AG04449 (cell line): ENCODE measurements around the gene RHBG.

Experiments used
- CTCF ChIA-PET: fragments of 350-600 bp; formaldehyde crosslinking; extraction: SDS; loops from one replicate; lab custom pipeline; 2021; ENCODE audit warnings: antibody characterized with exemption; lab: Yijun Ruan, JAX
- POLR2A ChIA-PET: fragments of 400-600, 350-600 bp; formaldehyde crosslinking; extraction: SDS; loops from one replicate; lab custom pipeline; 2020; ENCODE audit warnings: antibody characterized with exemption, inconsistent platforms; lab: Yijun Ruan, JAX
- DNase-seq: peaks from one replicate; pipeline ENCODE4 v3.0.0-alpha.2; 2010; ENCODE audit warnings: low read depth, low spot score
- H3K4me3 ChIP-seq: 2 replicates; pipeline ENCODE4 v1.5.1; 2011; ENCODE audit warnings: low read depth, mild to moderate bottlenecking, control low read depth, low read length
- CTCF ChIP-seq: IDR thresholded peaks from one replicate; pipeline ENCODE4 v1.5.1; 2011; ENCODE audit warnings: mild to moderate bottlenecking, moderate library complexity, low read length, control low read depth, inconsistent platforms; ENCODE audit not compliant: insufficient read depth; ENCODE audit errors: missing control alignments

RHBG gene

GRCh38 chr1:156386949-156387869 is 18.2 kb downstream of the RHBG start:
- POLR2A ChIA-PET: no interaction called here
- no peak overlapping the region for H3K4me3 ChIP-seq
- TF ChIP-seq CTCF: no peak
- CTCF ChIA-PET: interaction anchor here (0.6 to 20.2 kb wide), 26 partner anchors 12 to 298 kb away, joined by 3 to 712 read pairs (median 32); partner anchors contain the start of genes HAPLN2, MEF2D and RHBG
- DNase-seq: no peak

GRCh38 chr1:156387870-156388173 is 18.8 kb downstream of the RHBG start:
- no peak overlapping the region for H3K4me3 ChIP-seq
- CTCF ChIA-PET: interaction anchor here (1.5 to 20.2 kb wide), 9 partner anchors 11 to 217 kb away, joined by 3 to 712 read pairs (median 88); partner anchors contain the start of gene RHBG
- POLR2A ChIA-PET: no interaction called here
- TF ChIP-seq CTCF: no peak
- DNase-seq: no peak

GRCh38 chr1:156388174-156389137 is 19.4 kb downstream of the RHBG start:
- H3K4me3 ChIP-seq: no peak overlapping the region
- ChIA-PET CTCF (interaction anchor here (0.6 to 20.2 kb wide), 5 partner anchors 15 to 220 kb away, joined by 4 to 712 read pairs (median 186); partner anchors contain the start of gene RHBG), POLR2A (no interaction called here)
- TF ChIP-seq CTCF: no peak
- DNase-seq: no peak

- POLR2A ChIA-PET: no interaction called here
- no peak overlapping the region for H3K4me3 ChIP-seq
- no peak for TF ChIP-seq CTCF
- DNase-seq: no peak
- CTCF ChIA-PET: interaction anchor here (0.6 to 20.2 kb wide), 4 partner anchors 15 to 219 kb away, joined by 4 to 712 read pairs (median 188); partner anchors contain the start of gene RHBG
Observed at GRCh38 chr1:156389311-156389710, 20.3 kb downstream of the RHBG start.

- TF ChIP-seq CTCF: no peak
Observed at GRCh38 chr1:156390469-156391365, 21.7 kb downstream of the RHBG start.

More at GRCh38 chr1:156390469-156391365, 21.7 kb downstream of the RHBG start:
- no peak overlapping the region for H3K4me3 ChIP-seq
- POLR2A ChIA-PET: no interaction called here
- CTCF ChIA-PET: interaction anchor here (0.9 to 20.2 kb wide), 4 partner anchors 17 to 206 kb away, joined by 3 to 712 read pairs (median 188); partner anchors contain the start of gene RHBG
- no peak for DNase-seq
